Measurements from ENCODE around the gene CRAT.

CRAT gene

DNA sequence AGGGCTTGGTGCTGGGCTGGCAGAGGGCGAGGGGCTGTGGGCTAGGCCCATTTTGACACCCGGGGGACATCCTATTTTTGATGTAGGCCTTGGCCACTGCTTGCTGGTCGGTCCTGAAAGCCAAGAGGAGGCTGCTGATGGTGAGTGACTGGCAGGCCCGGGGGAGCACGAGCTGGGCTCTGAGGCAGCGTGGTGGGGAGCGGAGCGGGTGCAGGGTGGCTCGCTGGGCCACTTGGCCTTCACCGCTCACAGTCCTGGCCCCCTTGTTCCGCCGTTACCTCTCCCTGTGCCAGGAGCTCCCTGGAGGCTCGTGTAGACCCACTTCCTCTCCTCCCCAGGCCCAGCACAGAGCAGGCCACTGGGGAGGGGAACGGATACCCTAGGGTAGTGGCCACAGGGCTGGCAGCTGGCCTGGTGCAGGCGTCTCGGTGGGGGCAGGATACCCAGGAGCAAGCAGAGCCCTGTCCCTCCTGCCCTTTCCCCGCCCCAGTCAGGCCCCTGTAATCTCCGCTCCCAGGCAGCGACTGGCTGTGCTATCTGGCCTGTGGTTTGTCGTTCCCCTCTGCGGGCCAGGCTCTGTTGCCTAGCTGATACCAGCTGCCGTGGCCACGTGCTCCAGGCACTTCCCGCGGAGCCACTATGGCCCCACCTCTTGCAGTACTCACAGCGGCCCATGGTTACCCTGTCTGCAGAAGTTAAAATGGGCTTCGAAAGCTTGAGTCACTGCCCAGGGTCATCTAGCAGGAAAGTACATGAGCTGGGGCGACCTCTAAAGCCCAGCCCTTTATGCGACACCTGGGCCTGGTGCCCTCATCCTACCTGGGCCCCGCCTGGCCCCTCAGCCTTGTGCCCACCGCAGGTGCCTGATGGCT, 41.4 kb downstream of the CRAT start:
- DNase-seq, result peak in 38 of 58 donors; percentile 3 to 72 (median 28)

DNA sequence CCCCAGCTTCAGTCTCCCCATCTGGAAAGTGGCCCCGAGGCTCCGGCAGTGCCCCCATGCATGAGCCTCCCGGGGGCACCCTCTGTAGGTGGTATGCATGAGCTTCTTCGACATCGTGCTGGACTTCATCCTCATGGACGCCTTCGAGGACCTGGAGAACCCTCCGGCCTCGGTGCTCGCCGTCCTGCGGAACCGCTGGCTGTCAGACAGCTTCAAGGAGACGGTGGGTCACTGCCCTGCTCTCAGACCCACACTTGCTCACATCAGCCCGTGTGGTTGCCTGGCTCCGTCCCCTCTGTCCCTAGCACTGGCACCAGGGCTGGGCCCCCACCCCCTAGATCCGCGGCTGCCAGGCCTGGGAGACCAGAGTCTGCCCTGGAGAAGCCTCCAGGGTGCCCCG, 42.5 kb downstream of the CRAT start:
- no peak for DNase-seq

DNA sequence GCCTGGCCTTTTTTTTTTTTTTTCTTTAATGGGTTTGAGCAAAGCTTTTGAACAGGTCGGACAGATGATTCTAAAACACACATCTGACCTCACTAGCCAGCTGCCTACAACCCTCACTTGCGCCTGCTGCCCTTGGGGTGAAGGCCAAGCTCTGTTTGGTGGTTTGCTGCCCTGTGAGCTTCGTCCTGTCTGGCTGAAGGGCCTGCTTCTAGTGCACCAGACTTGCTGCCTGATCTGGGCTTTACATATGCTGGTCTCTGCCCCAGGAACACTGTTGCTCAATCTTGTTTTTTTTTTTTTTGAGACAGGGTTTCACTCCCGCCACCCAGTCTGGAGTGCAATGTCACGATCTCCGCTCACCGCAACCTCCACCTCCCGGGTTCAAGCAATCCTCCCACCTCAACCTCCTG, 46.1 kb downstream of the CRAT start:
- DNase-seq, result no peak

DNA sequence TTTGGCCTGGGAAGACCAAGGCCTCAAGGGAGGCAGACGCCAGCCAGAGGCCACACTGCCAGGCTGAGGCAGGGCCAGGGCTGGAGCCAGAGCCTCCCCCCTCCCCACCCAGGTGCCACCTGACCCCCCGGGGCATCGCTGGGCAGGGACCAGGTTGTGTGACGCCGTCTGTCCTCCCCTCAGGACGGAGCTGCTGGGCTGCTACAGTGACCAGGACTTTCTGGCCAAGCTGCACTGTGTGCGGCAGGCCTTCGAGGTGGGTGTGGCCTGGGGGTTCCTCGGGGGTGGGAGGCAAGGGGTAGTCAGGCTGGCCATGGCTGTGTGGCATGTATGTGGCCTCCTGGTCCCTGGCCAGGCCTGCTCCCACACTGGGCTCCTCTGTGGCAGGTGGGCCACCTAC, 47.5 kb downstream of the CRAT start:
- no peak for DNase-seq

DNA sequence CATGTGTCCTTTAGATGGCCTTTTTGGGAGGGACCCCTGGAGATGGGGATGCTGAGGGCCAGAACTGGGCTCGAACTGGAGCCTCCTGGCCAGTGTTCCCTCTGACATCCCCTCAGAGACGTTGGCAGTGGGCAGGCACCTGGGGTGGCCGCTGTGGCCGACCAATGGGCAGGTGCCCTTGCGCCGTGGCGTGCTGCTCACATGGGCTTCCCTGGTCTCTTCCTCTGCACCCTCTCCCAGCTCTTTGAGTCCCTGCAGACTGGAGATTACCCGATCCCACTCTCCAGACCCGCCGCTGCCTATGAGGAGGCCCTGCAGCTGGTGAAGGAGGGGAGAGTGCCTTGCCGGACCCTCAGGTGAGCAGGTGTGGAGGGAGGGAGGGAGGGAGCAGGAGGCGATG, 49.6 kb downstream of the CRAT start:
- DNase-seq, result no peak

DNA sequence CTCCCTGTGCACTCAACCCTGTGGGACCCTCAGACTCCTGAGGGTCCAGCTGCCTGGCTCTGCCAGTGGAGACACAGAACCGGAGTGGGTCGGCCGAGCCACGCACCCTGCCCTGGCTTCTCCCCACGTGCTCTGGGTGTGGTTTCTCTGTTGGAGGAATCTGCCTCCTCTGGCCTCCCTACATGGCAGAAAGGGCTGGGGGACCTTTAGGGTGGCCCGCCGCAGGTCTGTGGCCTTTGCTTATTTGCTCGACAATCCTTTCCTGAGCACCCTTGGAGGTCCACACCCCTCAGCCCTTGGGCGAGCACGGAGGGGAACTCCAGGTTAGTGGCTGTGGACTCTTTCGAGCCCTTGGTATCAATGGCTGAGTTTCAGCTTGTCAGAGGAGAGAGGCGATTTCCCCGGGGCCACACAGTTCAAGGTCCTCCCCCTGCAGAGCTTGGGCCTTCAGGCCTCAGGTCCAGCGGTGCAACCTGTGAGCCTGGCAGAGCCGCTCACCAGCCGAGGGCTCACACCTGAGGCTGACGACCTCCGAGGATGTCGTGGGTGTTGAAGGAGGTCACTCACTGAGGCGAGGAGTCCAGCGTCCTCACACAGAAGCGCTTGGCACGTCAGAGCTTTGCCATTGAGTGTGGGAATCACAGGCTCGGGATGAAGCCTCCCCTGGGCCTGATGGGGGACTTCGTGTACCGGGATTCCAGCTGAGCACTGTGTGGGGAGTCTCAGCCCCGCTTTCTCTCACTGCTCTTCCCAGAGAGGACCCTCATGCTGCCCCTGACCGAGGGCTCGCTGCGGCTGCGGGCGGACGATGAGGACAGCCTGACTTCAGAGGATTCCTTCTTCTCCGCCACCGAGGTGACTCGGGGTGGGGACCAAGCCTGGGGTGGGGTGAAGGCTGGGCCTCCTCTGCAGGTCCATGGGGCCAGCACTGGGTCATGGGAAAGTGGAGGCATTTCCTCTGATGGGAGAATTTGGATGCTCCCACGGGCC, 50.5 kb downstream of the CRAT start:
- DNase-seq, result no peak

DNA sequence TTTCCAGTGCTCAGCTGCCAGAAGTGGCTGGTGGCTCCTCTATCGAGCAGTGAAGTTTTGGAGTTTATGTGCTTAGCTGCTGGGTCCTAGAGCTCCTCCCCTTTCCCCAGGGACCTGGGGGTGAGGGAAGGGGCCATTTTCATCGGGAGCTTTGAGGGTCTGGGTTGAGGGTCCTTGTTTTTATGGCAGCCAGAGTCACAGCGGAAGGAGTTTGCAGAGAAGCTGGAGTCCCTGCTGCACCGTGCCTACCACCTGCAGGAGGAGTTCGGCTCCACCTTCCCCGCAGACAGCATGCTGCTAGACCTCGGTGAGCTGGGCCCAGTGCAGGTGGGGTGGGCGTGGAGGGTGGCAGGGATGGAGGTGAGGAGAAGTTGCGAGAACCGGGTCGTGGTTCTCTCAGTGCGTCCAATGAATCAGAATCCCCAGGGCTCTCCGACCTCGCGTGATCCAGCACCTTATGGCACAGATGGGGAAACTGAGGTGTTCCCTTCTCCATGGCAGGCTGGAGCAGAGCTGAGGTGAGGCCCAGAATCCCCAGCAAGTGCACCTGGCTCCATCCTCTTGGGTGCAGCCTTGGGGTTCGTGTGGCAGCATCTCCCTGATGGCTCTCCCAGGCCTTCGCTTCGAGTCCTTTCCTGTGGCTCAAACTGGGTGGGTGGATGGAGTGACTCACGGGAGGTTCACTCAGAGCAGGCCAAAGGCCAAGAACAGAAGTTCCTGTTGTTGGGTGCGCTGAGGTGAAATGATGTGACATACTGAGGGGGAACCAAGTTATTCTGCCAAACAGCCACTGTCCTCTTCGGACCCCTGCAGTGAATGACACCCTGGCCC, 51.4 kb downstream of the CRAT start:
- no peak for DNase-seq

DNA sequence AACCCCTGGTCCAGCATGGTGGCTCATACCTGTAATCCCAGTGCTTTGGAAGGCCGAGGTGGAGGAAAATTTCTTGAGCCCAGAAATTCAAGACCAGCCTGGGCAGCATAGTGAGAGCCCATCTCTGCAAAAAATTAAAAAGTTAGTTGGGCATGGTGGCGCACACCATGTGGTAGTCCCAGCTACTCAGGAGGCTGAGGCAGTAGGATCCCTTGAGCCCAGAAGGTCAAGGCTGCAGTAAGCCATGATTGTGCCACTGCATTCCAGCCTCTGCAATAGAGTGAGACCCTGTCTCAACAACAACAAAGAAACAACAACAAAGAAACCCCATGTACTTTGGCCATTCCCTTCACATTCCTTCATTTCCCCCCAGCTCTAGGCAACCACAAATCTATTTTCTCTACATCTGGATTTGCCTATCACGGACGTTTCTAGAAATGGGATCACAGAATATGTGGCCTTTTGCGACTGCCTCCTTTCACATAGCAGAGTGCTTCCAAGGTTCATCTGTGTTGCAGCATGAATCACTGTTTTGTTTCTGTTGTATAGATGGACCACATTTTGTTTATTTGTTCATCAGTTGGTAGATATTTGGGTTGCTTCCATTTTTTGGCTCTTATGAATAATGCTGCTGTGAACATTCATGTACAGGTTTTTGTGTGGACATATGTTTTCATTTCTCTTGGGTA, 56.3 kb downstream of the CRAT start:
- no peak for DNase-seq

DNA sequence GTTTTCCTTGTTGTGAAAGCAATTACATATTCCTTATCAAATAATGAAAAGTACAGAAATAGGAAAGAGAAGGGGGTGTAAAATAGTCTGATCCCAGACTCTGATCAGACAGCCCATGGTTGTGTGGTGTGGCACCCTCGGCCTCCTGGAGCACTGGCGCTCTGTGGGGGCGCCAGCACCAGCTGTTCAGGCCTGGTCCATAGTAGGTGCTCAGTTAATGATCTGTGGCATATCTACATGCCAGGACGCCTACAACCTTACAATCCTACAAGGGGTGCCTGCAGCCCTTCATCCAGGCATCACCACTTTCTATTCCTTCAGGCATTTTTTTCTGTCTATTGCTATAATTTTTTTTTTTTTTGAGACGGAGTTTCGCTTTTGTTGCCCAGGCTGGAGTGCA, 57.6 kb downstream of the CRAT start:
- no peak for DNase-seq

DNA sequence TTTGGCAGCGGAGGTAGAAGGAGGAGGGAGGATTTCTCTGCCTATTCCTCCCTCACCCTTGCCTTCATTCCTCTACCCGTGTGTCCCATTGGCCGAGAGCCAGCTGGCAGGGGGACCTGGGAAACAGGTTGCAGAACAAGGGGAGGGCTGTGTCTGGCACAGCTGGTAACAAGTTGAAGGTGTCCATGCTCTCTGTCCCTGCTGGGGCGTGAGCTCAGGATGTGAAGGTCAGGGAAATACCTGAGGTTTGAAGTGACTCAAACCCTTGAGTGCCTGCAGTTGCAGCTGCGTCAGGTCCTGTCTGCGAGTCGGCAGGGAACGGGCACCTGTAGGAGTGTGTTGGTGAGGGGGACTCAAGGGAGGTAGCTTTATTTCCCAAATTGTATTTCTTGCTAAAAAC, 58.0 kb downstream of the CRAT start:
- no peak for DNase-seq
